OCI-LY7 (cell line): ENCODE results near the gene SIN3B. TPM values are rescaled to one million over a fixed set of nuclear protein-coding genes. Genes with fewer than 3 reads are reported as not detected.

Source experiments
- BruUV-seq: library from RNA; stranded (reverse); fragments of 400-500 nt; replicated peaks from 2 replicates; lab custom pipeline; 2021; lab: Mats Ljungman, UMichigan
- CTCF ChIA-PET: fragments of 300-600 bp; sonication (Branson Sonifier 250); formaldehyde crosslinking; loops from one replicate; lab custom pipeline; 2022; ENCODE audit warnings: antibody characterized with exemption; ENCODE audit not compliant: unreplicated experiment; lab: Charles Lee
- POLR2A ChIA-PET: fragments of 300-600 bp; sonication (Branson Sonifier 250); formaldehyde crosslinking; loops from one replicate; lab custom pipeline; 2022; ENCODE audit warnings: antibody characterized with exemption; lab: Charles Lee
- DNase-seq: peaks from one replicate; pipeline ENCODE4 v3.0.0-alpha.2; 2015; ENCODE audit warnings: low spot score
- H2AFZ ChIP-seq: fragments of 200-600 bp; sonication (generic), shearing (Covaris generic); 2 replicates; pipeline ENCODE4 v1.6.1; 2014; ENCODE audit warnings: mild to moderate bottlenecking, antibody characterized with exemption, low read length, moderate library complexity
- H3K27ac ChIP-seq: fragments of 200-600 bp; sonication (generic); 2 replicates; pipeline ENCODE4 v1.5.1; 2014; ENCODE audit warnings: mixed run types, low read depth, mild to moderate bottlenecking, moderate library complexity, low read length, inconsistent platforms; ENCODE audit not compliant: poor library complexity, severe bottlenecking
- H3K36me3 ChIP-seq: fragments of 200-600 bp; sonication (generic); 2 replicates; pipeline ENCODE4 v1.6.1; 2014; ENCODE audit warnings: mild to moderate bottlenecking, antibody characterized with exemption, low read length, moderate library complexity, mixed read lengths; ENCODE audit not compliant: insufficient read depth
- H3K4me1 ChIP-seq: fragments of 200-600 bp; sonication (generic); 2 replicates; pipeline ENCODE4 v1.5.1; 2014; ENCODE audit warnings: mild to moderate bottlenecking, low read length; ENCODE audit not compliant: insufficient read depth, poor library complexity, severe bottlenecking
- H3K4me2 ChIP-seq: fragments of 200-600 bp; sonication (generic); 2 replicates; pipeline ENCODE4 v1.6.1; 2014; ENCODE audit warnings: mild to moderate bottlenecking, low read length
- H3K4me3 ChIP-seq: fragments of 200-600 bp; sonication (generic); 2 replicates; pipeline ENCODE4 v1.5.1; 2014; ENCODE audit warnings: mild to moderate bottlenecking, low read depth, low read length; ENCODE audit not compliant: poor library complexity, severe bottlenecking
- H3K79me2 ChIP-seq: fragments of 200-600 bp; sonication (generic); 2 replicates; pipeline ENCODE4 v1.6.1; 2016; ENCODE audit warnings: low read depth, mild to moderate bottlenecking, low read length, moderate library complexity, mixed read lengths; ENCODE audit not compliant: insufficient read depth
- H3K9me2 ChIP-seq: fragments of 200-600 bp; sonication (generic); 2 replicates; pipeline ENCODE4 v1.6.1; 2016; ENCODE audit warnings: mild to moderate bottlenecking, low read length, mixed read lengths; ENCODE audit not compliant: insufficient read depth
- H3K9me3 ChIP-seq: fragments of 200-600 bp; sonication (generic); 2 replicates; pipeline ENCODE4 v1.6.1; 2014; ENCODE audit warnings: mild to moderate bottlenecking, mixed run types, low read length, mixed read lengths
- H4K20me1 ChIP-seq: fragments of 200-600 bp; sonication (generic); 2 replicates; pipeline ENCODE4 v1.6.1; 2014; ENCODE audit warnings: mild to moderate bottlenecking, antibody characterized with exemption, low read length, moderate library complexity, mixed read lengths; ENCODE audit not compliant: insufficient read depth
- EZH2phosphoT487 ChIP-seq: fragments of 200-600 bp; sonication (generic); IDR thresholded peaks from 2 replicates; pipeline ENCODE4 v1.6.1; 2018; ENCODE audit warnings: low read depth, borderline replicate concordance, mild to moderate bottlenecking, mixed run types, antibody characterized with exemption, low read length, moderate library complexity, mixed read lengths
- intact Hi-C: fragments of 100-400 bp; cut with micrococcal nuclease; formaldehyde crosslinking; loops from one replicate; pipeline ENCODE4 v1.10.0; 2022; ENCODE audit not compliant: unreplicated experiment
- total RNA-seq, 2 experiments: library from RNA; depleted of rRNA in 1 of 2; stranded (reverse); fragments of >200 nt in 1 of 2; shearing (Covaris generic) in 1 of 2; gene quantifications; 2 replicates each; pipeline ENCODE4 v1.2.3, GENCODE V29; 2014 to 2022
- TF ChIP-seq, protein P1 (sequence below): fragments of 200-600 bp; sonication (generic); conservative IDR thresholded peaks from 2 replicates; pipeline ENCODE4 v1.5.1; 2014; ENCODE audit warnings: mild to moderate bottlenecking, antibody characterized with exemption, low read length, moderate library complexity, mixed read lengths

Gene SIN3B
- total RNA-seq, 2 experiments from 2014 or later: 19.4 to 45.4 TPM

DNA sequence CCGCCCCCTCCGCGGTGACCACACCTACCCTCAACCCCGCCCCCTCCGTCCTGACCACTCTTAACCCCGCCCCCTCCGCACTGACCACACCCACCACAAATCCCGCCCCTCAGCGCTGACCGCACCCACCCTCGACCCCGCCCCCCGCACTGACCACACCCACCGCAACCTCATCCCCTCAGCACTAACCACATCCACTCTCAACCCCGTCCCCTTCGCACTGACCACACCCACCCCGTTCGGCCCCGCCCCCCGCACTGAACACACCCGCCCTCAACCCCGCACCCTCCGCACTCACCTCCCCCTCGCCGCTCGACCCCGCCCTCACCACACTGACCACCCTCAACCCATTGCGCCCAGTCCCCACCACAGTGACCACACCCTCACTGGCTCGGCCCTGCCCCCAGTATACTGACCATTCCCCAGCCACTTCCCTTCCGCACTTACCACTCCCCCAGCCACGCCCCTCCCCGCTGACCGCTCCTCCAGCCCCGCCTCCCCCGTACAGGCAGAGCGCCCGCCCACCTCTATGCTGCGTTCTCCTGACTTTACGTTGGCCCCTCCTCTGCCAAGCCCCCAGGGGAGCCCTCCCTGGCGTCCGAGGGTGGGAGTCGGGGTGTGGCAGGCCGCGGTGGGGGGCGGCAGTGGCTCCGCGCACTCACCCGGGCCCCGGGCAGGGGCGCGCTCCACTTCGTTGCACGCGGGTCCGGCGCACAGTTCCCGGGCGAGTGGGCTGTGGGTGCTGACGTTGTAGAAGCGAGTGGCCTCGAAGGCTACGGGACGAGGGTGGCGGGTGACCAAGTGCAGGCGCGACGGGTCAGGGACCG is 68.0 kb downstream of the SIN3B start:
- intact Hi-C loops: loop anchor here (5.0 to 10.0 kb wide), 3 partner anchors 70 to 348 kb away; partner anchors contain the start of genes NR2F6 and SIN3B
- TF ChIP-seq, protein P1, sequence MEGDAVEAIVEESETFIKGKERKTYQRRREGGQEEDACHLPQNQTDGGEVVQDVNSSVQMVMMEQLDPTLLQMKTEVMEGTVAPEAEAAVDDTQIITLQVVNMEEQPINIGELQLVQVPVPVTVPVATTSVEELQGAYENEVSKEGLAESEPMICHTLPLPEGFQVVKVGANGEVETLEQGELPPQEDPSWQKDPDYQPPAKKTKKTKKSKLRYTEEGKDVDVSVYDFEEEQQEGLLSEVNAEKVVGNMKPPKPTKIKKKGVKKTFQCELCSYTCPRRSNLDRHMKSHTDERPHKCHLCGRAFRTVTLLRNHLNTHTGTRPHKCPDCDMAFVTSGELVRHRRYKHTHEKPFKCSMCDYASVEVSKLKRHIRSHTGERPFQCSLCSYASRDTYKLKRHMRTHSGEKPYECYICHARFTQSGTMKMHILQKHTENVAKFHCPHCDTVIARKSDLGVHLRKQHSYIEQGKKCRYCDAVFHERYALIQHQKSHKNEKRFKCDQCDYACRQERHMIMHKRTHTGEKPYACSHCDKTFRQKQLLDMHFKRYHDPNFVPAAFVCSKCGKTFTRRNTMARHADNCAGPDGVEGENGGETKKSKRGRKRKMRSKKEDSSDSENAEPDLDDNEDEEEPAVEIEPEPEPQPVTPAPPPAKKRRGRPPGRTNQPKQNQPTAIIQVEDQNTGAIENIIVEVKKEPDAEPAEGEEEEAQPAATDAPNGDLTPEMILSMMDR: no peak
- no peak for TF ChIP-seq EZH2phosphoT487
- no peaks in the 10 kb centered on the region for H3K9me3 ChIP-seq
- H3K4me2 ChIP-seq: peak overlapping the region; percentile 71
- no peaks in the 10 kb centered on the region for H4K20me1 ChIP-seq
- H3K4me1 ChIP-seq: peaks cover 32% of the 10 kb centered on the region
- H2AFZ ChIP-seq: peak overlapping the region; percentile 66
- no peaks in the 10 kb centered on the region for H3K9me2 ChIP-seq
- peak; percentile 86 for DNase-seq
- no TSS peak for BruUV-seq
- ChIA-PET POLR2A (no interaction called here), CTCF (no interaction called here)
- peak overlapping the region; percentile 75 for H3K4me3 ChIP-seq
- H3K36me3 ChIP-seq: no peaks in the 10 kb centered on the region
- H3K79me2 ChIP-seq: no peaks in the 10 kb centered on the region
- no peak overlapping the region for H3K27ac ChIP-seq

DNA sequence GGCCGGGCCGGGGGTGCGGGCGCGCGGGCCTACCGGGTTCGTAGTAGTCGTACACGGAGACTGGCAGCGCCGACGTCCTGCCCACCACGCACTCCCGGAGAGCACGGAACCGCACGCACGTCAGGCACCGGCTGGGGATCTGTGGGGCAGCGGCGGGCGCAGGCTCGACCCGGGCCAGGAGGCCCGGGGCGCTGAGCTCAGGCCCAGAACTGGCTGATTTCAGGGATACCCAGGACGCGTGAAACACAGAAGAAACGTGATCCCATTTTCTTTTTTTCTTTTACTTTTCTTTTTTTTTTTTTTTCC is 68.6 kb downstream of the SIN3B start:
- no TSS peak for BruUV-seq
- ChIA-PET POLR2A (no interaction called here), CTCF (no interaction called here)
- Histone ChIP-seq H3K4me1 (peaks cover 28% of the 10 kb centered on the region), H3K9me2 (no peaks in the 10 kb centered on the region), H3K9me3 (no peaks in the 10 kb centered on the region), H3K4me2 (peak overlapping the region; percentile 71), H2AFZ (peak overlapping the region; percentile 66), H3K4me3 (peak overlapping the region; percentile 75), H3K79me2 (no peaks in the 10 kb centered on the region), H4K20me1 (no peaks in the 10 kb centered on the region), H3K27ac (no peak overlapping the region), H3K36me3 (no peaks in the 10 kb centered on the region)
- DNase-seq: no peak
- TF ChIP-seq, protein P1: no peak
- TF ChIP-seq EZH2phosphoT487: no peak
- intact Hi-C loops: loop anchor here (2.0 to 10.0 kb wide), 5 partner anchors 71 to 347 kb away; partner anchors contain the start of genes NR2F6 and SIN3B

- no TSS peak for BruUV-seq
- no peak for DNase-seq
- H3K36me3 ChIP-seq: no peaks in the 10 kb centered on the region
- no peaks in the 10 kb centered on the region for H3K79me2 ChIP-seq
- H2AFZ ChIP-seq: no peak overlapping the region
- peaks cover 21% of the 10 kb centered on the region for H3K4me1 ChIP-seq
- no peaks in the 10 kb centered on the region for H4K20me1 ChIP-seq
- H3K9me3 ChIP-seq: no peaks in the 10 kb centered on the region
- ChIA-PET CTCF (no interaction called here), POLR2A (no interaction called here)
- no peak overlapping the region for H3K4me2 ChIP-seq
- H3K9me2 ChIP-seq: no peaks in the 10 kb centered on the region
- no peak for TF ChIP-seq EZH2phosphoT487
- TF ChIP-seq, protein P1: no peak
- H3K27ac ChIP-seq: no peak overlapping the region
- intact Hi-C loops: loop anchor here (1.0 to 10.0 kb wide), 6 partner anchors 71 to 346 kb away; partner anchors contain the start of genes NR2F6 and SIN3B
- no peak overlapping the region for H3K4me3 ChIP-seq
These were observed 69.3 kb downstream of the SIN3B start for GRCh38 chr19:16898361-16899015.
